Prostate gland (tissue), 2 donors: Measurements from ENCODE around the gene ASPHD1.

Source experiments
- POLR2A ChIP-seq: fragments of 450-650 bp; IDR thresholded peaks from one replicate; pipeline ENCODE4 v1.6.1; 2016; ENCODE audit warnings: antibody characterized with exemption, mild to moderate bottlenecking
- TF ChIP-seq, protein P1 (sequence below), 4 experiments: fragments of 200-600 bp in 2 of 4; fragments of 450-650 bp in 2 of 4; sonication (generic) in 2 of 4; IDR thresholded peaks; 1 replicate in 3 of 4; 2 replicates in 1 of 4; pipeline ENCODE4 v1.5.1; 2016 to 2019; ENCODE audit warnings: antibody characterized with exemption in 4 of 4, mild to moderate bottlenecking in 2 of 4, moderate library complexity in 2 of 4

DNA sequence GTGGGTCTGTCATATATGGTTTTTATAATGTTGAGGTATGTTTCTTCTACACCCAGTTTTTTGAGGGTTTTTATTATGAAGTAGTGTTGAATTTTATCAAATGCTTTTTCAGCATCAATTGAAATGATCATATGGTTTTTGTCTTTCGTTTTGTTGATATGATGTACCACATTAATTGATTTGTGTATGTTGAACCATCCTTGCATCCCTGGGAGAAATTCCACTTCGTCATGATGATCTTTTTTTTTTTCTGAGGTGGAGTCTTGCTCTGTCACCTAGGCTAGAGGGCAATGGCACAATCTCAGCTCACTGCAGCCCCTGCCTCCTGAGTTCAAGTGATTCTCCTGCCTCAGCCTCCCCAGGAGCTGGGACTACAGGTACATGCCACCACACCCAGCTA, 47.6 kb downstream of the ASPHD1 start:
- TF ChIP-seq POLR2A, result no peak
- TF ChIP-seq, protein P1, sequence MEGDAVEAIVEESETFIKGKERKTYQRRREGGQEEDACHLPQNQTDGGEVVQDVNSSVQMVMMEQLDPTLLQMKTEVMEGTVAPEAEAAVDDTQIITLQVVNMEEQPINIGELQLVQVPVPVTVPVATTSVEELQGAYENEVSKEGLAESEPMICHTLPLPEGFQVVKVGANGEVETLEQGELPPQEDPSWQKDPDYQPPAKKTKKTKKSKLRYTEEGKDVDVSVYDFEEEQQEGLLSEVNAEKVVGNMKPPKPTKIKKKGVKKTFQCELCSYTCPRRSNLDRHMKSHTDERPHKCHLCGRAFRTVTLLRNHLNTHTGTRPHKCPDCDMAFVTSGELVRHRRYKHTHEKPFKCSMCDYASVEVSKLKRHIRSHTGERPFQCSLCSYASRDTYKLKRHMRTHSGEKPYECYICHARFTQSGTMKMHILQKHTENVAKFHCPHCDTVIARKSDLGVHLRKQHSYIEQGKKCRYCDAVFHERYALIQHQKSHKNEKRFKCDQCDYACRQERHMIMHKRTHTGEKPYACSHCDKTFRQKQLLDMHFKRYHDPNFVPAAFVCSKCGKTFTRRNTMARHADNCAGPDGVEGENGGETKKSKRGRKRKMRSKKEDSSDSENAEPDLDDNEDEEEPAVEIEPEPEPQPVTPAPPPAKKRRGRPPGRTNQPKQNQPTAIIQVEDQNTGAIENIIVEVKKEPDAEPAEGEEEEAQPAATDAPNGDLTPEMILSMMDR (IDR thresholded peaks at IDR 0.05), result no peak
